NCI-H1694 treated with DMSO at 0.1 percent for 48 hours (cell line): ENCODE results near the gene PRR33.

Experiments
- DNase-seq: peaks from one replicate; lab custom pipeline; 2025; lab: John Stamatoyannopoulos, UW

Gene PRR33

GRCh38 chr11:1847006-1847735, 44.5 kb downstream of the PRR33 start:
- no peak for DNase-seq

GRCh38 chr11:1846453-1846932, 45.2 kb downstream of the PRR33 start:
- no peak for DNase-seq

GRCh38 chr11:1845561-1846452, 45.9 kb downstream of the PRR33 start:
- DNase-seq = no peak

- DNase-seq = no peak
Measured at GRCh38 chr11:1845095-1845429, 46.6 kb downstream of the PRR33 start.

GRCh38 chr11:1844221-1845094, 47.2 kb downstream of the PRR33 start:
- no peak for DNase-seq

GRCh38 chr11:1843796-1844195, 47.9 kb downstream of the PRR33 start:
- no peak for DNase-seq

- DNase-seq = no peak
Measured at GRCh38 chr11:1843098-1843473, 48.6 kb downstream of the PRR33 start.

GRCh38 chr11:1842149-1843097, 49.3 kb downstream of the PRR33 start:
- DNase-seq = no peak

- no peak for DNase-seq
Measured at GRCh38 chr11:1841511-1842148, 50.1 kb downstream of the PRR33 start.

GRCh38 chr11:1840780-1841480, 50.8 kb downstream of the PRR33 start:
- no peak for DNase-seq

- no peak for DNase-seq
Measured at GRCh38 chr11:1839924-1840779, 51.5 kb downstream of the PRR33 start.

GRCh38 chr11:1839204-1839923, 52.3 kb downstream of the PRR33 start:
- no peak for DNase-seq

GRCh38 chr11:1838426-1839144, 53.1 kb downstream of the PRR33 start, which contains the start of gene TNNI2:
Gene TNNI2 (plus strand): TSS chr11:1838981. CDS start chr11:1839697, 716 bp downstream.
- no peak for DNase-seq
